Measurements from ENCODE around the gene DNAH7. TPM values are rescaled to one million over a fixed set of nuclear protein-coding genes. Genes with fewer than 3 reads are reported as not detected.
A peak's percentile ranks its signal among the peaks of the same experiment; 100 is the strongest.

Gene DNAH7
- total RNA-seq, 1 donor from 2014 or later: 0.06 TPM

DNA sequence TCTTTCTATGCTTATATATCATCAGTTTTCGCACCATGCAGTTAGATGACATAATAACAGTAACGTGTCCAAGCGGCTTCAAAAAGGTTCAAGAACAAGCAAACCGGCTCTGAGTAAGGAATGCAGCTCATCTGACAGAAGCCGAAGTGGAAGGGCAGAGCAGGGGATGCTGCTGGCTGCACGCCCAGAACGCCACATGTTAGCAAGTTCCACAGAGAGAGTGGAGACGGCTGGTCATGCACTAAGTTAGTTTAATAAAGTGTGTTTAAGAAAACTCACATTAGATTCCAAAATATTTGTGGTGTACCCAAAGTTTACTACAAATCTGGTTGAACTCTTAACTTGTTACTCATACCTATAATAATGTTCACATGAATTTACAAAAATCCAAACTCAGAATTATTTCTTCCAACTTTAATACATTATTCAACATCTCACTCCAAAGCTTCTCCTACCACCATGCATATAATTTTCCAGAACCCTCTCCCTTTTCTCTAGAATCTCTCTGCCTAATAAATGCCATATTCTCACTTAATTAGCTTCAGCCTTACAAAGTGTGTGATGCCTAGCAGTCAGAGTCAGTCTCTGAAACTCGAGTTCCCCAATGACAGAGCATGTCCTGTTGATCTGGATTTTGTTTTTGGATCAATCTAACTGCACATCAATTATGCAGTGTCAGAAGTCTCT lies 170.0 kb downstream of the DNAH7 start:
- TF ChIP-seq, protein P1, sequence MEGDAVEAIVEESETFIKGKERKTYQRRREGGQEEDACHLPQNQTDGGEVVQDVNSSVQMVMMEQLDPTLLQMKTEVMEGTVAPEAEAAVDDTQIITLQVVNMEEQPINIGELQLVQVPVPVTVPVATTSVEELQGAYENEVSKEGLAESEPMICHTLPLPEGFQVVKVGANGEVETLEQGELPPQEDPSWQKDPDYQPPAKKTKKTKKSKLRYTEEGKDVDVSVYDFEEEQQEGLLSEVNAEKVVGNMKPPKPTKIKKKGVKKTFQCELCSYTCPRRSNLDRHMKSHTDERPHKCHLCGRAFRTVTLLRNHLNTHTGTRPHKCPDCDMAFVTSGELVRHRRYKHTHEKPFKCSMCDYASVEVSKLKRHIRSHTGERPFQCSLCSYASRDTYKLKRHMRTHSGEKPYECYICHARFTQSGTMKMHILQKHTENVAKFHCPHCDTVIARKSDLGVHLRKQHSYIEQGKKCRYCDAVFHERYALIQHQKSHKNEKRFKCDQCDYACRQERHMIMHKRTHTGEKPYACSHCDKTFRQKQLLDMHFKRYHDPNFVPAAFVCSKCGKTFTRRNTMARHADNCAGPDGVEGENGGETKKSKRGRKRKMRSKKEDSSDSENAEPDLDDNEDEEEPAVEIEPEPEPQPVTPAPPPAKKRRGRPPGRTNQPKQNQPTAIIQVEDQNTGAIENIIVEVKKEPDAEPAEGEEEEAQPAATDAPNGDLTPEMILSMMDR (conservative IDR thresholded peaks at IDR 0.05; ENCODE audit: low read depth, low read length): no peak
- DNase-seq (ENCODE audit: low read depth): peak; percentile 30

DNA sequence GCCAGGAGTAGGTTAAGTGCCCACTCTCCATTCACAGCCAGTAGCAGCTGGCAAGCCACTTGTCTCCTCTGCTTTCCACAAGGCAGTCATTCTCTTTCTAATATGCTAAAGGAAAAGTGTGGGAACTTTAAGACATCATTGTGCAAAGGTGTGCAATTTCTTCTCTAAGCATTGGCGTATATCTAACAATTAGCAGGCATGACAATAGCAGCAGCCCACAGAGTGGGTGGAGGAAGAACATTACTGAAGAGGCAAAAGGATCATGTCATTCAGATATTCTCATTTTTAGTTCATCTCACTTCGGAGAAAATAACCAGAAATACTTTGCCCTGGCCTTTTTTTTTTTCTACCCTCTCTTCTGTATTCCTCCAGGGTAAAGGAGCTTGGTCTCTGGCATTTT lies 177.6 kb downstream of the DNAH7 start:
- DNase-seq (ENCODE audit: low read depth): no peak
- TF ChIP-seq, protein P1 (conservative IDR thresholded peaks at IDR 0.05; ENCODE audit: low read depth, low read length): no peak
- H3K4me3 ChIP-seq (ENCODE audit: low read depth, low read length): no peak overlapping the region

More for the DNA sequence above, 170.0 kb downstream of the DNAH7 start:
- no peak overlapping the region for H3K4me3 ChIP-seq (ENCODE audit: low read depth, low read length)

DNA sequence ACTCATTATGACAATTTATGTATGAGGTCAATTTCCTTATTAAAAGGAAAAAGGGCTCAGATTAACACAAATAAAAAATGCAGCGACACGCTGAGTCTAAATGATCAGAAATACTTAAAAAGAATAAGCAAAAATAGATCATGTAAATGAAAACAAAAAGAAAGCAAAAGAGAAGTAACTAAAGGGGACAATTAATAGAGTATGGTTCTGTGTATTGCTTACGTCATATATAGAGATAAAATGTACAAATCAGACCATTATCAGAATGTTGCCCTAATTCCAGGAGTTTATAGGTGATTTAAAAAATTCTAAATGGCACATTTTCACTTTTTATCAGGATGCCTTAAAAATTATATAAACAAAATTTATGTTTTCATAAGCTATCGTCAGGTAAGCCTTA lies 189.5 kb downstream of the DNAH7 start:
- no peak overlapping the region for H3K4me3 ChIP-seq (ENCODE audit: low read depth, low read length)
- no peak for DNase-seq (ENCODE audit: low read depth)

DNA sequence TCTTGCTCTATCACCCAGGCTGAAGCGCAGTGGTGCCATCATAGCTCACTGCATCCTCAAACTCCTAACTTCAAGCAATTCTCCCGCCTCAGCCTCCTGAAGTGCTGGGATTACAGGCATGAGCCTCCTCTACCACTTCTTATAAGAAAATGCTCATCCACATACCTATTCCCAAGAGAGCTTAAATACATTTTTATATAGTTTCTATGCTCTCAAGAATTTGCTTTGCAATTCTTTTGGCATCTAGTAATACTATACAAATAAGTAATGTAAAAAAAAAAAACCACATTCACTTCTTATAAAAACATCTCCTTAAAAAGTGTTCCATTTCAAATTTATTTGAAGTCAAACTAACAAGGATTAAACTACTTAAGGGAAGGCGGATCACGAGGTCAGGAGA lies 197.3 kb downstream of the DNAH7 start:
- TF ChIP-seq, protein P1 (conservative IDR thresholded peaks at IDR 0.05; ENCODE audit: low read depth, low read length): no peak
- no peak for DNase-seq (ENCODE audit: low read depth)
- H3K4me3 ChIP-seq (ENCODE audit: low read depth, low read length): no peak overlapping the region

More for the DNA sequence above, 189.5 kb downstream of the DNAH7 start:
- TF ChIP-seq, protein P1 (conservative IDR thresholded peaks at IDR 0.05; ENCODE audit: low read depth, low read length): no peak

DNA sequence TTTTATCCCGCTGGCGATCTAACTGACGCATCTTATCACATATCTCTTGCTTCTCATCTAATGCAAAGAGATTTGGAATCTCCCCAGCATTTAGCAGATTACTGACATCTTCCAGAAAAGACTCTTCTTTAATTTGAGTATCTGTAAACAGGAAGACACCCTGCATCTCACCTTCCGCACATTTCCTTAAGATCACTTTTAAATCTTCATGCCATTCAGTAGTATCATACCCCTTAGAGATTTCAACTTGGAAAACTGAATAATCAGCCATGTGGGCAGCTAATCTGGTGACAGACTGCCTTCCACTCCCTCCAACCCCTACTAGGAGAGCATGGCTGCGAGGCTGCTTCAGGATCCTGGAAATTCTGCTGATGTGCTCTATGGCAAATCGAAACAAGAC lies 204.3 kb downstream of the DNAH7 start:
- no peak for DNase-seq (ENCODE audit: low read depth)
- H3K4me3 ChIP-seq (ENCODE audit: low read depth, low read length): no peak overlapping the region
- TF ChIP-seq, protein P1 (conservative IDR thresholded peaks at IDR 0.05; ENCODE audit: low read depth, low read length): no peak

DNA sequence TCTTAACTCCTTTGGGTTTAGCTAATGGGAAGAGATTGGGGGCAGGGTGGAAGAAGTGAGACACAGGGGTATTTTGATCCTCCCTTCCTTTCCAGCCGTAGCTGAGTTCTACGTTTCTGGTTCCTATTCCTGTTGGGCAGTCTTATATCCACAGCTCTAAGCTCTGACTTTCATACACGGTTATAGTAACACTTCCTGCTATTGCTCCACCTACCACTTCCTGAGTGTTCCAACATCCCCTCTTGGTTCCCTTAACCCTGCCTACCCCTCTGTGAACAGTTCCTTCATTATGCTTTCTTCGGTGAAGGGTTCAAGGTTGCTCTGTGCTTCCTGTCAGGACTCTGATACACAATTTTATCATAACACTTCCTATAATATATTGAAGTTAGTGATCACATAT lies 205.1 kb downstream of the DNAH7 start:
- no peak for DNase-seq (ENCODE audit: low read depth)
- TF ChIP-seq, protein P1 (conservative IDR thresholded peaks at IDR 0.05; ENCODE audit: low read depth, low read length): no peak
- H3K4me3 ChIP-seq (ENCODE audit: low read depth, low read length): no peak overlapping the region

DNA sequence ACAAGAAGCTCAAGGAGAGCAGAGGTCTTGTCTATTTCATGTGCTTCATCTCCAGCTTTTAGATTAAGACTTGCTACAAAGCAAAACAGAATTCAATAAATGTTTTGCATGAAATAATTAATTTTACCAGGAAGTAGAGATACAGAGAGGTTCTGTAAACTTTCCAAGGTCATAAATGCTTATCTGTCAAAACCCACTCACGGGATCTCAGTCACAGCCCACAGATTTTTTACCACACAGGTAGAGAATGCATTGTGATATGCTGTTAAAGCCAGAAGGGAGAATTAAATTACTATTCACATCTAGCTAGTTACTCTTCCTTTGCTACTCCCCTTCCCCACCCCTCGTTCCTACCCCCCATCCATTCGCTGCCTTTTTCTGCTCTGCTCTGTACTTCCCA lies 205.5 kb downstream of the DNAH7 start:
- no peak for DNase-seq (ENCODE audit: low read depth)
- no peak overlapping the region for H3K4me3 ChIP-seq (ENCODE audit: low read depth, low read length)
- TF ChIP-seq, protein P1 (conservative IDR thresholded peaks at IDR 0.05; ENCODE audit: low read depth, low read length): no peak
